IPS-15b (cell line): ENCODE data around the gene BAZ2B.

Experiments used
- H3K27me3 ChIP-seq: one replicate; pipeline ENCODE4 v1.6.1; 2013; ENCODE audit warnings: low read length; ENCODE audit not compliant: control insufficient read depth, insufficient read depth
- H3K36me3 ChIP-seq: one replicate; pipeline ENCODE4 v1.6.1; 2013; ENCODE audit warnings: low read length; ENCODE audit not compliant: control insufficient read depth, insufficient read depth
- H3K4me1 ChIP-seq: one replicate; pipeline ENCODE4 v1.6.1; 2013; ENCODE audit warnings: mild to moderate bottlenecking, low read length; ENCODE audit not compliant: control insufficient read depth, insufficient read depth
- H3K4me3 ChIP-seq: one replicate; pipeline ENCODE4 v1.5.1; 2013; ENCODE audit warnings: low read depth, low read length
- H3K9ac ChIP-seq: one replicate; pipeline ENCODE4 v1.6.1; 2013; ENCODE audit warnings: low read depth, mild to moderate bottlenecking, low read length
- H3K9me3 ChIP-seq: one replicate; pipeline ENCODE4 v1.6.1; 2013; ENCODE audit warnings: mild to moderate bottlenecking, low read length; ENCODE audit not compliant: control insufficient read depth, insufficient read depth

BAZ2B gene

GRCh38 chr2:159450180-159450579 is 166.2 kb downstream of the BAZ2B start:
- Histone ChIP-seq H3K4me1 (peaks cover 11% of the 10 kb centered on the region), H3K9ac (no peak overlapping the region), H3K27me3 (no peaks in the 10 kb centered on the region), H3K4me3 (no peak overlapping the region), H3K9me3 (no peaks in the 10 kb centered on the region), H3K36me3 (peaks cover 2% of the 10 kb centered on the region)

GRCh38 chr2:159449504-159450124 is 166.7 kb downstream of the BAZ2B start:
- peaks cover 11% of the 10 kb centered on the region for H3K4me1 ChIP-seq
- no peaks in the 10 kb centered on the region for H3K27me3 ChIP-seq
- H3K4me3 ChIP-seq, result no peak overlapping the region
- no peak overlapping the region for H3K9ac ChIP-seq
- peaks cover 2% of the 10 kb centered on the region for H3K36me3 ChIP-seq
- no peaks in the 10 kb centered on the region for H3K9me3 ChIP-seq

GRCh38 chr2:159446817-159447216 is 169.5 kb downstream of the BAZ2B start:
- Histone ChIP-seq H3K9me3 (no peaks in the 10 kb centered on the region), H3K36me3 (peaks cover 2% of the 10 kb centered on the region), H3K27me3 (no peaks in the 10 kb centered on the region), H3K4me1 (peaks cover 11% of the 10 kb centered on the region), H3K4me3 (no peak overlapping the region), H3K9ac (no peak overlapping the region)

GRCh38 chr2:159446201-159446600 is 170.1 kb downstream of the BAZ2B start:
- no peak overlapping the region for H3K9ac ChIP-seq
- no peak overlapping the region for H3K4me3 ChIP-seq
- H3K36me3 ChIP-seq, result peaks cover 2% of the 10 kb centered on the region
- no peaks in the 10 kb centered on the region for H3K27me3 ChIP-seq
- H3K9me3 ChIP-seq, result no peaks in the 10 kb centered on the region
- peaks cover 11% of the 10 kb centered on the region for H3K4me1 ChIP-seq

- Histone ChIP-seq H3K4me1 (peaks cover 11% of the 10 kb centered on the region), H3K4me3 (no peak overlapping the region), H3K27me3 (no peaks in the 10 kb centered on the region), H3K9ac (no peak overlapping the region), H3K9me3 (no peaks in the 10 kb centered on the region), H3K36me3 (peaks cover 2% of the 10 kb centered on the region)
These were observed 171.0 kb downstream of the BAZ2B start for GRCh38 chr2:159445307-159445706.

GRCh38 chr2:159444754-159445153 is 171.6 kb downstream of the BAZ2B start:
- Histone ChIP-seq H3K9me3 (no peaks in the 10 kb centered on the region), H3K27me3 (no peaks in the 10 kb centered on the region), H3K4me3 (no peak overlapping the region), H3K9ac (no peak overlapping the region), H3K4me1 (peaks cover 11% of the 10 kb centered on the region), H3K36me3 (peaks cover 2% of the 10 kb centered on the region)

GRCh38 chr2:159442159-159442852 is 174.0 kb downstream of the BAZ2B start:
- peaks cover 2% of the 10 kb centered on the region for H3K36me3 ChIP-seq

GRCh38 chr2:159441182-159441581 is 175.2 kb downstream of the BAZ2B start:
- no peaks in the 10 kb centered on the region for H3K9me3 ChIP-seq
- H3K27me3 ChIP-seq, result no peaks in the 10 kb centered on the region
- H3K9ac ChIP-seq, result no peak overlapping the region
- peaks cover 4% of the 10 kb centered on the region for H3K4me1 ChIP-seq
- no peak overlapping the region for H3K4me3 ChIP-seq
- peaks cover 2% of the 10 kb centered on the region for H3K36me3 ChIP-seq

More at GRCh38 chr2:159442159-159442852, 174.0 kb downstream of the BAZ2B start:
- Histone ChIP-seq H3K4me3 (no peak overlapping the region), H3K4me1 (peaks cover 11% of the 10 kb centered on the region), H3K9ac (no peak overlapping the region), H3K9me3 (no peaks in the 10 kb centered on the region), H3K27me3 (no peaks in the 10 kb centered on the region)

GRCh38 chr2:159439421-159439820 is 176.9 kb downstream of the BAZ2B start:
- H3K9ac ChIP-seq, result no peak overlapping the region
- H3K4me1 ChIP-seq, result no peaks in the 10 kb centered on the region
- H3K36me3 ChIP-seq, result no peaks in the 10 kb centered on the region
- no peak overlapping the region for H3K4me3 ChIP-seq
- no peaks in the 10 kb centered on the region for H3K9me3 ChIP-seq
- no peaks in the 10 kb centered on the region for H3K27me3 ChIP-seq

GRCh38 chr2:159438720-159439353 is 177.5 kb downstream of the BAZ2B start:
- Histone ChIP-seq H3K4me3 (no peak overlapping the region), H3K9me3 (no peaks in the 10 kb centered on the region), H3K4me1 (no peaks in the 10 kb centered on the region), H3K9ac (no peak overlapping the region), H3K36me3 (no peaks in the 10 kb centered on the region), H3K27me3 (no peaks in the 10 kb centered on the region)

GRCh38 chr2:159438284-159438683 is 178.1 kb downstream of the BAZ2B start:
- Histone ChIP-seq H3K9me3 (no peaks in the 10 kb centered on the region), H3K4me3 (no peak overlapping the region), H3K36me3 (no peaks in the 10 kb centered on the region), H3K9ac (no peak overlapping the region), H3K27me3 (no peaks in the 10 kb centered on the region), H3K4me1 (no peaks in the 10 kb centered on the region)

GRCh38 chr2:159432610-159433009 is 183.7 kb downstream of the BAZ2B start:
- H3K9ac ChIP-seq, result no peak overlapping the region
- no peaks in the 10 kb centered on the region for H3K9me3 ChIP-seq
- H3K4me3 ChIP-seq, result no peak overlapping the region
- no peaks in the 10 kb centered on the region for H3K4me1 ChIP-seq
- H3K27me3 ChIP-seq, result no peaks in the 10 kb centered on the region
- H3K36me3 ChIP-seq, result no peaks in the 10 kb centered on the region
